Measurements from ENCODE around the gene BUD31. TPM values are rescaled to one million over a fixed set of nuclear protein-coding genes. Genes with fewer than 3 reads are reported as not detected.
A peak's percentile ranks its signal among the peaks of the same experiment; 100 is the strongest.

The BUD31 gene
- total and polyA plus RNA-seq, 9 of the 15 experiments (the other 6 are each of a cell fraction or from before 2014, with no cell fraction given), result 105 to 342 (median 247) TPM

DNA sequence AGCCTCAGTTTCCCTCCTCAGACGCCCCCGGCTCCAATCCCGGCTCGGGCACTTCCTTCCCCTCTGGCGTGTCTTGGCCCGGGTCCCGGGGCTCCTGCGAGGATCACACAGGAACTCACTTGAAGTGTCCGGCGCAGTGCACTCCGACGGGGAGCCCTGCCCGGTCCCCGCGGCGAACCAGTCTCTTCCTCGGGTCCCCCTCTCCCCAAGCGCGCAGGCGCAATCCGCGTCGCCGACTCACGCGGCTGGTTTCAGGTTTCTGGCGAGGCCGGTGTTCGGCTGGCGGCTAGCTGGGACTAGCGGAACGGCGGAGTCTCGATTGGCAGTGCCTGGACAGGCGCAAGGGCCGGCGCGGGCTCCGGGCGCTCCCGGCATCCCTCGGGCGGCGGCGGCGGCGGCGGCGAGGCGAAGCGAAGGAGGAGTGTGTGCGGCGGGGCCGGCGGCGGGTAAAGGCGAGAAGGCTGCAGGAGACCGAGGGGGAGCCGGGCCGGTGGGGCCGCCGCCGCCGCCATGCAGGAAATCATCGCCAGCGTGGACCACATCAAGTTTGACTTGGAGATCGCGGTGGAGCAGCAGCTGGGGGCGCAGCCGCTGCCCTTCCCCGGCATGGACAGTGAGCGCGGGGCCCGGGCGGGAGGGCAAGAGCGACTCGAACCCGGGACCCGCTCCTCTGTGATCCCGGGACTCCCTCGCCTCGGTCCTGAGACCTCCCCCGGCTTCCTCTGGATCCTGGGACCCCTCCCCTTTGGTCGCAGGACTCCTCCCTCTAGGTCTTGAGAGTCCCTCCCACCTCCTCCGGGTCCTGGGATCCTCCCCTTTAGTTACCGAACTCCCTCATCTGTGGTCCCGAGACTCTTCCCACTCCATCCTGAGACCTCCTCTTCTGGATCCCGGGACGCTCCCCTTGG, 30.1 kb downstream of the BUD31 start, which contains the start of the genes CPSF4 and PTCD1 (continued):
- TF ChIP-seq, protein P1, sequence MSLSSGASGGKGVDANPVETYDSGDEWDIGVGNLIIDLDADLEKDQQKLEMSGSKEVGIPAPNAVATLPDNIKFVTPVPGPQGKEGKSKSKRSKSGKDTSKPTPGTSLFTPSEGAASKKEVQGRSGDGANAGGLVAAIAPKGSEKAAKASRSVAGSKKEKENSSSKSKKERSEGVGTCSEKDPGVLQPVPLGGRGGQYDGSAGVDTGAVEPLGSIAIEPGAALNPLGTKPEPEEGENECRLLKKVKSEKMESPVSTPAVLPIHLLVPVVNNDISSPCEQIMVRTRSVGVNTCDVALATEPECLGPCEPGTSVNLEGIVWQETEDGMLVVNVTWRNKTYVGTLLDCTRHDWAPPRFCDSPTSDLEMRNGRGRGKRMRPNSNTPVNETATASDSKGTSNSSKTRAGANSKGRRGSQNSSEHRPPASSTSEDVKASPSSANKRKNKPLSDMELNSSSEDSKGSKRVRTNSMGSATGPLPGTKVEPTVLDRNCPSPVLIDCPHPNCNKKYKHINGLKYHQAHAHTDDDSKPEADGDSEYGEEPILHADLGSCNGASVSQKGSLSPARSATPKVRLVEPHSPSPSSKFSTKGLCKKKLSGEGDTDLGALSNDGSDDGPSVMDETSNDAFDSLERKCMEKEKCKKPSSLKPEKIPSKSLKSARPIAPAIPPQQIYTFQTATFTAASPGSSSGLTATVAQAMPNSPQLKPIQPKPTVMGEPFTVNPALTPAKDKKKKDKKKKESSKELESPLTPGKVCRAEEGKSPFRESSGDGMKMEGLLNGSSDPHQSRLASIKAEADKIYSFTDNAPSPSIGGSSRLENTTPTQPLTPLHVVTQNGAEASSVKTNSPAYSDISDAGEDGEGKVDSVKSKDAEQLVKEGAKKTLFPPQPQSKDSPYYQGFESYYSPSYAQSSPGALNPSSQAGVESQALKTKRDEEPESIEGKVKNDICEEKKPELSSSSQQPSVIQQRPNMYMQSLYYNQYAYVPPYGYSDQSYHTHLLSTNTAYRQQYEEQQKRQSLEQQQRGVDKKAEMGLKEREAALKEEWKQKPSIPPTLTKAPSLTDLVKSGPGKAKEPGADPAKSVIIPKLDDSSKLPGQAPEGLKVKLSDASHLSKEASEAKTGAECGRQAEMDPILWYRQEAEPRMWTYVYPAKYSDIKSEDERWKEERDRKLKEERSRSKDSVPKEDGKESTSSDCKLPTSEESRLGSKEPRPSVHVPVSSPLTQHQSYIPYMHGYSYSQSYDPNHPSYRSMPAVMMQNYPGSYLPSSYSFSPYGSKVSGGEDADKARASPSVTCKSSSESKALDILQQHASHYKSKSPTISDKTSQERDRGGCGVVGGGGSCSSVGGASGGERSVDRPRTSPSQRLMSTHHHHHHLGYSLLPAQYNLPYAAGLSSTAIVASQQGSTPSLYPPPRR (CRISPR knock-in tag; IDR thresholded peaks at IDR 0.05; ENCODE audit: borderline replicate concordance), result peak; percentile 45; the same call in 1 of the 2 replicates
- TF ChIP-seq CHD4 (IDR thresholded peaks at IDR 0.05; ENCODE audit: insufficient read depth, insufficient replicate concordance, low read depth, low read length, poor library complexity, severe bottlenecking) (no peak), RBM15 (IDR thresholded peaks at IDR 0.05; ENCODE audit: insufficient read depth, low read length) (no peak), MAFK (IDR thresholded peaks at IDR 0.05; ENCODE audit: low read length) (no peak), HDAC1 (IDR thresholded peaks at IDR 0.05) (peak in 1 of 2 experiments; percentile 78; a peak in 2 of 4 replicates), PCBP1 (IDR thresholded peaks at IDR 0.05; ENCODE audit: low read depth, low read length, poor library complexity, severe bottlenecking) (no peak), IFI16 (CRISPR knock-in tag; IDR thresholded peaks at IDR 0.05) (no peak), NFYB (IDR thresholded peaks at IDR 0.05; ENCODE audit: extremely low read depth, insufficient read length) (no peak), ZNF444 (CRISPR knock-in tag; IDR thresholded peaks at IDR 0.05) (no peak), KDM5B (IDR thresholded peaks at IDR 0.05; ENCODE audit: insufficient replicate concordance, low read depth, low read length) (peak; percentile 85), ARNT (IDR thresholded peaks at IDR 0.05) (no peak), ZZZ3 (IDR thresholded peaks at IDR 0.05) (no peak), ZNF583 (CRISPR knock-in tag; IDR thresholded peaks at IDR 0.05) (peak; percentile 49; the same call in 1 of the 2 replicates), EWSR1 (IDR thresholded peaks at IDR 0.05; ENCODE audit: borderline replicate concordance, low read depth, partially characterized antibody) (no peak), PHB2 (IDR thresholded peaks at IDR 0.05; ENCODE audit: low read depth) (no peak), NFE2L1 (tag; IDR thresholded peaks at IDR 0.05; ENCODE audit: borderline replicate concordance, low read depth) (no peak), RBBP5 (IDR thresholded peaks at IDR 0.05; ENCODE audit: borderline replicate concordance, insufficient read depth, low read length, poor library complexity, severe bottlenecking) (no peak)
- TF ChIP-seq, protein P2, sequence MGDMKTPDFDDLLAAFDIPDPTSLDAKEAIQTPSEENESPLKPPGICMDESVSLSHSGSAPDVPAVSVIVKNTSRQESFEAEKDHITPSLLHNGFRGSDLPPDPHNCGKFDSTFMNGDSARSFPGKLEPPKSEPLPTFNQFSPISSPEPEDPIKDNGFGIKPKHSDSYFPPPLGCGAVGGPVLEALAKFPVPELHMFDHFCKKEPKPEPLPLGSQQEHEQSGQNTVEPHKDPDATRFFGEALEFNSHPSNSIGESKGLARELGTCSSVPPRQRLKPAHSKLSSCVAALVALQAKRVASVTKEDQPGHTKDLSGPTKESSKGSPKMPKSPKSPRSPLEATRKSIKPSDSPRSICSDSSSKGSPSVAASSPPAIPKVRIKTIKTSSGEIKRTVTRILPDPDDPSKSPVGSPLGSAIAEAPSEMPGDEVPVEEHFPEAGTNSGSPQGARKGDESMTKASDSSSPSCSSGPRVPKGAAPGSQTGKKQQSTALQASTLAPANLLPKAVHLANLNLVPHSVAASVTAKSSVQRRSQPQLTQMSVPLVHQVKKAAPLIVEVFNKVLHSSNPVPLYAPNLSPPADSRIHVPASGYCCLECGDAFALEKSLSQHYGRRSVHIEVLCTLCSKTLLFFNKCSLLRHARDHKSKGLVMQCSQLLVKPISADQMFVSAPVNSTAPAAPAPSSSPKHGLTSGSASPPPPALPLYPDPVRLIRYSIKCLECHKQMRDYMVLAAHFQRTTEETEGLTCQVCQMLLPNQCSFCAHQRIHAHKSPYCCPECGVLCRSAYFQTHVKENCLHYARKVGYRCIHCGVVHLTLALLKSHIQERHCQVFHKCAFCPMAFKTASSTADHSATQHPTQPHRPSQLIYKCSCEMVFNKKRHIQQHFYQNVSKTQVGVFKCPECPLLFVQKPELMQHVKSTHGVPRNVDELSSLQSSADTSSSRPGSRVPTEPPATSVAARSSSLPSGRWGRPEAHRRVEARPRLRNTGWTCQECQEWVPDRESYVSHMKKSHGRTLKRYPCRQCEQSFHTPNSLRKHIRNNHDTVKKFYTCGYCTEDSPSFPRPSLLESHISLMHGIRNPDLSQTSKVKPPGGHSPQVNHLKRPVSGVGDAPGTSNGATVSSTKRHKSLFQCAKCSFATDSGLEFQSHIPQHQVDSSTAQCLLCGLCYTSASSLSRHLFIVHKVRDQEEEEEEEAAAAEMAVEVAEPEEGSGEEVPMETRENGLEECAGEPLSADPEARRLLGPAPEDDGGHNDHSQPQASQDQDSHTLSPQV (IDR thresholded peaks at IDR 0.05), result no peak
